ENCODE measurements around the gene RAP1A.

The RAP1A gene

DNA sequence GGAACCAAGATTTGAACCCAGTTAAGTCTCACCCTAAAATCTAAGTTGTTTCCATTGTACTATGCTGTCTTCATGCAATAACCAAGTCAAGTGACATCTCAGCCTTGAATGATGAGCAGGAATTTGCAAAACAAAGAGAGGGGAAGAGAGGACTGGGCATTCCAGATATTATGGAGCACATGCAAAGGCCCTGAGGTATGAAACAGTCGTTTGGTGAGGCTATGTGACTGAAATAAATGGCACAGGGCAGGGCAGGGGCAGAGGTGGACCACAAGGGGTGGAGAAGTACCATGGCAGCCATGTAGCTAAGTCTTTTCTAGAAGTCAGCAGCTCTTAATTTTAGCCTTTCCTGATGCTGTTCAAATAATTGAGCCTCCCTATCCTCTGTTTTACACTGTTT lies 37.6 kb upstream of the RAP1A start:
- H3K79me2 ChIP-seq (ENCODE audit: insufficient read depth, low read depth): no peaks in the 10 kb centered on the region
- no peak overlapping the region for H2AFZ ChIP-seq (ENCODE audit: low read depth)
- H3K36me3 ChIP-seq (ENCODE audit: insufficient read depth): no peaks in the 10 kb centered on the region
- no peak overlapping the region for H3K9ac ChIP-seq
- no peaks in the 10 kb centered on the region for H4K20me1 ChIP-seq (ENCODE audit: insufficient read depth)
- H3K4me2 ChIP-seq: no peak overlapping the region
- H3K27me3 ChIP-seq (ENCODE audit: insufficient read depth, low read depth): no peaks in the 10 kb centered on the region
- H3K4me1 ChIP-seq (ENCODE audit: low read depth, poor library complexity, severe bottlenecking): peaks cover 7% of the 10 kb centered on the region
- no peak overlapping the region for H3K4me3 ChIP-seq (IDR thresholded peaks at IDR 0.05; ENCODE audit: insufficient read depth, low read depth, low read length)
- no peak overlapping the region for H3K27ac ChIP-seq
- TF ChIP-seq, protein P1, sequence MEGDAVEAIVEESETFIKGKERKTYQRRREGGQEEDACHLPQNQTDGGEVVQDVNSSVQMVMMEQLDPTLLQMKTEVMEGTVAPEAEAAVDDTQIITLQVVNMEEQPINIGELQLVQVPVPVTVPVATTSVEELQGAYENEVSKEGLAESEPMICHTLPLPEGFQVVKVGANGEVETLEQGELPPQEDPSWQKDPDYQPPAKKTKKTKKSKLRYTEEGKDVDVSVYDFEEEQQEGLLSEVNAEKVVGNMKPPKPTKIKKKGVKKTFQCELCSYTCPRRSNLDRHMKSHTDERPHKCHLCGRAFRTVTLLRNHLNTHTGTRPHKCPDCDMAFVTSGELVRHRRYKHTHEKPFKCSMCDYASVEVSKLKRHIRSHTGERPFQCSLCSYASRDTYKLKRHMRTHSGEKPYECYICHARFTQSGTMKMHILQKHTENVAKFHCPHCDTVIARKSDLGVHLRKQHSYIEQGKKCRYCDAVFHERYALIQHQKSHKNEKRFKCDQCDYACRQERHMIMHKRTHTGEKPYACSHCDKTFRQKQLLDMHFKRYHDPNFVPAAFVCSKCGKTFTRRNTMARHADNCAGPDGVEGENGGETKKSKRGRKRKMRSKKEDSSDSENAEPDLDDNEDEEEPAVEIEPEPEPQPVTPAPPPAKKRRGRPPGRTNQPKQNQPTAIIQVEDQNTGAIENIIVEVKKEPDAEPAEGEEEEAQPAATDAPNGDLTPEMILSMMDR (conservative IDR thresholded peaks at IDR 0.05; ENCODE audit: low read depth, low read length): no peak

- Histone ChIP-seq H3K9ac (no peak overlapping the region), H3K4me2 (no peak overlapping the region), H3K79me2 (ENCODE audit: insufficient read depth, low read depth) (no peaks in the 10 kb centered on the region), H3K4me3 (IDR thresholded peaks at IDR 0.05; ENCODE audit: insufficient read depth, low read depth, low read length) (no peak overlapping the region), H3K36me3 (ENCODE audit: insufficient read depth) (no peaks in the 10 kb centered on the region), H4K20me1 (ENCODE audit: insufficient read depth) (no peaks in the 10 kb centered on the region), H3K27ac (no peak overlapping the region), H3K4me1 (ENCODE audit: low read depth, poor library complexity, severe bottlenecking) (peaks cover 7% of the 10 kb centered on the region), H3K27me3 (ENCODE audit: insufficient read depth, low read depth) (no peaks in the 10 kb centered on the region), H2AFZ (ENCODE audit: low read depth) (no peak overlapping the region)
- TF ChIP-seq, protein P1 (conservative IDR thresholded peaks at IDR 0.05; ENCODE audit: low read depth, low read length): no peak
Observed at GRCh38 chr1:111582644-111583618, 36.7 kb upstream of the RAP1A start.

GRCh38 chr1:111585447-111586086 lies 34.0 kb upstream of the RAP1A start:
- H3K4me3 ChIP-seq (IDR thresholded peaks at IDR 0.05; ENCODE audit: insufficient read depth, low read depth, low read length): no peak overlapping the region
- H3K79me2 ChIP-seq (ENCODE audit: insufficient read depth, low read depth): no peaks in the 10 kb centered on the region
- no peaks in the 10 kb centered on the region for H3K36me3 ChIP-seq (ENCODE audit: insufficient read depth)
- TF ChIP-seq, protein P1 (conservative IDR thresholded peaks at IDR 0.05; ENCODE audit: low read depth, low read length): no peak
- no peak overlapping the region for H2AFZ ChIP-seq (ENCODE audit: low read depth)
- H3K4me2 ChIP-seq: no peak overlapping the region
- no peak overlapping the region for H3K27ac ChIP-seq
- no peak overlapping the region for H3K9ac ChIP-seq
- H3K27me3 ChIP-seq (ENCODE audit: insufficient read depth, low read depth): no peaks in the 10 kb centered on the region
- peaks cover 7% of the 10 kb centered on the region for H3K4me1 ChIP-seq (ENCODE audit: low read depth, poor library complexity, severe bottlenecking)
- no peaks in the 10 kb centered on the region for H4K20me1 ChIP-seq (ENCODE audit: insufficient read depth)

GRCh38 chr1:111586112-111586511 lies 33.5 kb upstream of the RAP1A start:
- H2AFZ ChIP-seq (ENCODE audit: low read depth): no peak overlapping the region
- H3K36me3 ChIP-seq (ENCODE audit: insufficient read depth): no peaks in the 10 kb centered on the region
- H3K4me1 ChIP-seq (ENCODE audit: low read depth, poor library complexity, severe bottlenecking): peaks cover 7% of the 10 kb centered on the region
- H3K9ac ChIP-seq: no peak overlapping the region
- H4K20me1 ChIP-seq (ENCODE audit: insufficient read depth): no peaks in the 10 kb centered on the region
- TF ChIP-seq, protein P1 (conservative IDR thresholded peaks at IDR 0.05; ENCODE audit: low read depth, low read length): no peak
- H3K4me2 ChIP-seq: no peak overlapping the region
- no peak overlapping the region for H3K4me3 ChIP-seq (IDR thresholded peaks at IDR 0.05; ENCODE audit: insufficient read depth, low read depth, low read length)
- no peaks in the 10 kb centered on the region for H3K79me2 ChIP-seq (ENCODE audit: insufficient read depth, low read depth)
- no peak overlapping the region for H3K27ac ChIP-seq
- no peaks in the 10 kb centered on the region for H3K27me3 ChIP-seq (ENCODE audit: insufficient read depth, low read depth)

Measured in KMS-11 (cell line).